CD4-positive, alpha-beta T cell treated with Interleukin-17A for 4 hours (primary cell): Measurements from ENCODE around the gene FOXR1.

Experiments used
- DNase-seq: peaks from one replicate; pipeline ENCODE4 v3.0.0-alpha.2; 2020; ENCODE audit warnings: mixed read lengths

Gene FOXR1

GRCh38 chr11:119028346-119029068 is 56.9 kb downstream of the FOXR1 start:
- no peak for DNase-seq

GRCh38 chr11:119029069-119029339 is 57.4 kb downstream of the FOXR1 start:
- DNase-seq, result no peak

GRCh38 chr11:119029340-119030028 is 57.9 kb downstream of the FOXR1 start:
- DNase-seq, result peak; percentile 21

GRCh38 chr11:119030029-119030328 is 58.4 kb downstream of the FOXR1 start:
- DNase-seq, result no peak

- peak; percentile 100 for DNase-seq
These were observed 58.9 kb downstream of the FOXR1 start, which contains the start of gene SLC37A4 for GRCh38 chr11:119030329-119031047. TSS of gene SLC37A4 (minus strand) at chr11:119030877.
